Parathyroid adenoma (tissue), 2 donors: Measurements from ENCODE around the gene SMARCA2.

Experiments
- H2AFZ ChIP-seq: fragments of 300-600 bp; sonication (generic); one replicate; pipeline ENCODE4 v1.7.0; 2017; ENCODE audit warnings: antibody characterized with exemption, mild to moderate bottlenecking
- H3K27ac ChIP-seq: fragments of 300-600 bp; sonication (generic); one replicate; pipeline ENCODE4 v1.7.0; 2017
- H3K27me3 ChIP-seq: fragments of 300-600 bp; sonication (generic); one replicate; pipeline ENCODE4 v1.7.0; 2017; ENCODE audit warnings: low read length; ENCODE audit not compliant: control insufficient read depth, insufficient read depth
- H3K36me3 ChIP-seq: fragments of 300-600 bp; sonication (generic); one replicate; pipeline ENCODE4 v1.7.0; 2017; ENCODE audit warnings: low read length; ENCODE audit not compliant: control insufficient read depth, insufficient read depth
- H3K4me1 ChIP-seq: fragments of 300-600 bp; sonication (generic); one replicate; pipeline ENCODE4 v1.7.0; 2017; ENCODE audit warnings: control low read depth
- H3K4me2 ChIP-seq: fragments of 300-600 bp; sonication (generic); one replicate; pipeline ENCODE4 v1.7.0; 2017; ENCODE audit warnings: low read length
- H3K4me3 ChIP-seq: fragments of 300-600 bp; sonication (generic); one replicate; pipeline ENCODE4 v1.7.0; 2017; ENCODE audit warnings: low read depth, low read length
- H3K79me2 ChIP-seq: fragments of 300-600 bp; sonication (generic); one replicate; pipeline ENCODE4 v1.7.0; 2017; ENCODE audit warnings: control low read depth
- H3K9ac ChIP-seq: fragments of 300-600 bp; sonication (generic); one replicate; pipeline ENCODE4 v1.7.0; 2017; ENCODE audit warnings: mild to moderate bottlenecking
- H3K9me3 ChIP-seq: fragments of 300-600 bp; sonication (generic); one replicate; pipeline ENCODE4 v1.7.0; 2017; ENCODE audit warnings: low read length; ENCODE audit not compliant: control insufficient read depth
- CTCF ChIP-seq: fragments of 300-600 bp; sonication (generic); IDR thresholded peaks from one replicate; pipeline ENCODE4 v1.7.0; 2017; ENCODE audit warnings: antibody characterized with exemption, mild to moderate bottlenecking
- donor health status: primary hyperparathyroidism.

The SMARCA2 gene

GRCh38 chr9:2161661-2162060 is 146.5 kb downstream of the SMARCA2 start:
- TF ChIP-seq CTCF = no peak
- peaks cover 4% of the 10 kb centered on the region for H3K79me2 ChIP-seq
- no peak overlapping the region for H2AFZ ChIP-seq
- H3K27ac ChIP-seq = no peak overlapping the region
- no peak overlapping the region for H3K9ac ChIP-seq
- H3K4me3 ChIP-seq = no peak overlapping the region
- no peaks in the 10 kb centered on the region for H3K9me3 ChIP-seq
- no peak overlapping the region for H3K4me2 ChIP-seq
- no peaks in the 10 kb centered on the region for H3K27me3 ChIP-seq
- H3K4me1 ChIP-seq = no peaks in the 10 kb centered on the region
- H3K36me3 ChIP-seq = no peaks in the 10 kb centered on the region

GRCh38 chr9:2163231-2163885 is 148.2 kb downstream of the SMARCA2 start:
- H3K27me3 ChIP-seq = no peaks in the 10 kb centered on the region
- H3K4me2 ChIP-seq = no peak overlapping the region
- H3K9me3 ChIP-seq = no peaks in the 10 kb centered on the region
- no peak overlapping the region for H3K9ac ChIP-seq
- TF ChIP-seq CTCF = no peak
- H2AFZ ChIP-seq = no peak overlapping the region
- H3K4me1 ChIP-seq = no peaks in the 10 kb centered on the region
- peaks cover 4% of the 10 kb centered on the region for H3K79me2 ChIP-seq
- no peak overlapping the region for H3K27ac ChIP-seq
- H3K36me3 ChIP-seq = no peaks in the 10 kb centered on the region
- no peak overlapping the region for H3K4me3 ChIP-seq

- Histone ChIP-seq H3K79me2 (peaks cover 6% of the 10 kb centered on the region), H2AFZ (no peak overlapping the region), H3K27me3 (no peaks in the 10 kb centered on the region), H3K27ac (no peak overlapping the region), H3K4me3 (no peak overlapping the region), H3K4me1 (no peaks in the 10 kb centered on the region), H3K9ac (no peak overlapping the region), H3K4me2 (no peak overlapping the region), H3K9me3 (no peaks in the 10 kb centered on the region), H3K36me3 (no peaks in the 10 kb centered on the region)
- TF ChIP-seq CTCF = no peak
Measured at GRCh38 chr9:2164268-2164667, 149.1 kb downstream of the SMARCA2 start.

- H3K4me2 ChIP-seq = no peak overlapping the region
- H3K9me3 ChIP-seq = no peaks in the 10 kb centered on the region
- peaks cover 9% of the 10 kb centered on the region for H3K79me2 ChIP-seq
- H3K4me1 ChIP-seq = no peaks in the 10 kb centered on the region
- no peak overlapping the region for H3K27ac ChIP-seq
- no peak for TF ChIP-seq CTCF
- no peak overlapping the region for H2AFZ ChIP-seq
- H3K4me3 ChIP-seq = no peak overlapping the region
- no peak overlapping the region for H3K9ac ChIP-seq
- H3K27me3 ChIP-seq = no peaks in the 10 kb centered on the region
- no peaks in the 10 kb centered on the region for H3K36me3 ChIP-seq
Measured at GRCh38 chr9:2166203-2166602, 151.1 kb downstream of the SMARCA2 start.

GRCh38 chr9:2169035-2169434 is 153.9 kb downstream of the SMARCA2 start:
- no peaks in the 10 kb centered on the region for H3K36me3 ChIP-seq

More at GRCh38 chr9:2169035-2169434, 153.9 kb downstream of the SMARCA2 start:
- H3K4me2 ChIP-seq = no peak overlapping the region
- H3K27me3 ChIP-seq = no peaks in the 10 kb centered on the region
- peaks cover 11% of the 10 kb centered on the region for H3K79me2 ChIP-seq
- TF ChIP-seq CTCF = no peak
- H3K27ac ChIP-seq = no peak overlapping the region
- no peaks in the 10 kb centered on the region for H3K4me1 ChIP-seq
- H2AFZ ChIP-seq = no peak overlapping the region
- H3K9ac ChIP-seq = no peak overlapping the region
- H3K9me3 ChIP-seq = no peaks in the 10 kb centered on the region
- no peak overlapping the region for H3K4me3 ChIP-seq
